H1 (cell line): Measurements from ENCODE around the gene SERINC4. TPM values are rescaled to one million over a fixed set of nuclear protein-coding genes. Genes with fewer than 3 reads are reported as not detected.
A peak's percentile ranks its signal among the peaks of the same experiment; 100 is the strongest.
"Not testable (repeated sequence)": the region's sequence is repeated elsewhere in the genome, so short reads cannot be mapped to it uniquely, and the experiment has no call there.

Experiments used
- CTCF ChIA-PET: fragments of 300-600 bp; sonication (Branson Sonifier 250); formaldehyde crosslinking; loops from one replicate; lab custom pipeline; 2021; ENCODE audit not compliant: partially characterized antibody; lab: Charles Lee
- POLR2A ChIA-PET: fragments of 300-600 bp; sonication (Branson Sonifier 250); formaldehyde crosslinking; loops from one replicate; lab custom pipeline; 2021; ENCODE audit warnings: inconsistent platforms; ENCODE audit not compliant: partially characterized antibody; lab: Charles Lee
- DNase-seq, 2 experiments: peaks; one replicate each; pipeline versions ENCODE4 v3.0.0 to v3.0.0-alpha.2; 2010 to 2022; ENCODE audit warnings: low spot score in 2 of 2, low read depth in 1 of 2, mixed read lengths in 1 of 2
- FAIRE-seq: peaks from 2 replicates; lab custom pipeline; 2011; peaks lifted over from hg19 to GRCh38; lab: Jason Lieb, UNC
- H2AFZ ChIP-seq: 2 replicates; pipeline ENCODE4 v1.8.1; 2012; ENCODE audit warnings: low read length, inconsistent platforms
- H2AK5ac ChIP-seq: 2 replicates; pipeline ENCODE4 v1.6.1; 2013; ENCODE audit warnings: low read depth, low read length
- H2BK120ac ChIP-seq: replicated peaks from 2 replicates; pipeline ENCODE3; 2013; ENCODE audit warnings: low read depth, low read length, inconsistent platforms
- H2BK12ac ChIP-seq: 2 replicates; pipeline ENCODE4 v1.6.1; 2013; ENCODE audit warnings: low read depth, low read length
- H2BK15ac ChIP-seq: 2 replicates; pipeline ENCODE4 v1.6.1; 2013; ENCODE audit warnings: low read length
- H2BK20ac ChIP-seq: 2 replicates; pipeline ENCODE4 v1.6.1; 2013; ENCODE audit warnings: low read length
- H2BK5ac ChIP-seq: 2 replicates; pipeline ENCODE4 v1.6.1; 2013; ENCODE audit warnings: low read depth, low read length
- H3K14ac ChIP-seq: 2 replicates; pipeline ENCODE4 v1.6.1; 2013; ENCODE audit warnings: inconsistent platforms; ENCODE audit not compliant: insufficient read length
- H3K18ac ChIP-seq: 2 replicates; pipeline ENCODE4 v1.6.1; 2013; ENCODE audit warnings: low read length; ENCODE audit errors: extremely low read depth
- H3K23ac ChIP-seq: 2 replicates; pipeline ENCODE4 v1.6.1; 2013; ENCODE audit warnings: inconsistent platforms; ENCODE audit not compliant: insufficient read length
- H3K23me2 ChIP-seq: 2 replicates; pipeline ENCODE4 v1.6.1; 2013; ENCODE audit warnings: low read depth, low read length
- H3K27ac ChIP-seq: 2 replicates; pipeline ENCODE4 v1.6.1; 2011; ENCODE audit warnings: low read depth, low read length, inconsistent platforms
- H3K27me3 ChIP-seq, 4 experiments: replicated peaks in 1 of 4; 1 replicate in 1 of 4; 2 replicates in 3 of 4; pipeline versions ENCODE4 v1.6.1 to v1.8.1; 2011 to 2013; ENCODE audit warnings: low read length in 3 of 4, mild to moderate bottlenecking in 3 of 4, inconsistent platforms in 2 of 4, mixed read lengths in 2 of 4, moderate library complexity in 1 of 4; ENCODE audit not compliant: control insufficient read depth in 3 of 4, insufficient read depth in 3 of 4; ENCODE audit errors: extremely low read depth in 1 of 4
- H3K36me3 ChIP-seq, 4 experiments: 2 replicates each; pipeline versions ENCODE4 v1.6.1 to v1.8.1; 2011 to 2013; ENCODE audit warnings: mild to moderate bottlenecking in 4 of 4, low read length in 3 of 4, moderate library complexity in 2 of 4, control low read depth in 1 of 4, inconsistent platforms in 1 of 4; ENCODE audit not compliant: insufficient read depth in 4 of 4, control insufficient read depth in 2 of 4
- H3K4ac ChIP-seq: replicated peaks from 2 replicates; pipeline ENCODE3; 2013; ENCODE audit warnings: low read length, low read depth, mixed read lengths, inconsistent platforms; ENCODE audit not compliant: insufficient read length
- H3K4me1 ChIP-seq, 4 experiments: replicated peaks in 1 of 4; 1 replicate in 1 of 4; 2 replicates in 3 of 4; pipeline versions ENCODE4 v1.6.1 to v1.8.1; 2011 to 2013; ENCODE audit warnings: low read length in 3 of 4, inconsistent platforms in 2 of 4, mixed read lengths in 1 of 4; ENCODE audit not compliant: insufficient read depth in 4 of 4, control insufficient read depth in 3 of 4
- H3K4me2 ChIP-seq, 2 experiments: 2 replicates each; pipeline versions ENCODE4 v1.6.1 to v1.8.1; 2011 to 2013; ENCODE audit warnings: low read depth in 2 of 2, low read length in 2 of 2, control low read depth in 1 of 2, inconsistent platforms in 1 of 2, mild to moderate bottlenecking in 1 of 2; ENCODE audit not compliant: insufficient read depth in 1 of 2
- H3K4me3 ChIP-seq, 4 experiments: fragments of 200-600, 300-600 bp in 1 of 4; sonication (generic), shearing (Covaris generic), sonication (Bioruptor Twin) in 1 of 4; 2 replicates each; pipeline versions ENCODE4 v1.5.1 to v1.8.1; 2011 to 2016; ENCODE audit warnings: low read length in 4 of 4, low read depth in 3 of 4, control low read depth in 2 of 4, inconsistent platforms in 2 of 4, mild to moderate bottlenecking in 2 of 4, mixed read lengths in 1 of 4, moderate library complexity in 1 of 4; ENCODE audit not compliant: insufficient read depth in 2 of 4; ENCODE audit errors: extremely low read depth in 1 of 4
- H3K56ac ChIP-seq: replicated peaks from 2 replicates; pipeline ENCODE3; 2013; ENCODE audit warnings: low read depth, mild to moderate bottlenecking, mixed read lengths, low read length, inconsistent platforms; ENCODE audit not compliant: insufficient read length
- H3K79me1 ChIP-seq: 2 replicates; pipeline ENCODE4 v1.6.1; 2013; ENCODE audit warnings: low read depth, low read length, control low read depth
- H3K79me2 ChIP-seq, 2 experiments: 2 replicates each; pipeline versions ENCODE4 v1.6.1 to v1.8.1; 2012 to 2013; ENCODE audit warnings: low read length in 2 of 2, mild to moderate bottlenecking in 2 of 2, inconsistent platforms in 1 of 2; ENCODE audit not compliant: insufficient read depth in 2 of 2, control insufficient read depth in 1 of 2
- H3K9ac ChIP-seq, 4 experiments: replicated peaks in 1 of 4; 1 replicate in 1 of 4; 2 replicates in 3 of 4; pipeline versions ENCODE4 v1.6.1 to v1.8.1; 2011 to 2013; ENCODE audit warnings: low read depth in 3 of 4, low read length in 3 of 4, control low read depth in 2 of 4, mild to moderate bottlenecking in 2 of 4, moderate library complexity in 2 of 4, inconsistent platforms in 1 of 4; ENCODE audit errors: extremely low read depth in 1 of 4
- H3K9me3 ChIP-seq, 2 experiments: 2 replicates each; pipeline versions ENCODE4 v1.6.1 to v1.8.1; 2012 to 2013; ENCODE audit warnings: mild to moderate bottlenecking in 2 of 2, moderate library complexity in 2 of 2, control low read depth in 1 of 2, inconsistent platforms in 1 of 2, low read depth in 1 of 2, low read length in 1 of 2, mixed read lengths in 1 of 2; ENCODE audit not compliant: insufficient read depth in 2 of 2
- H4K20me1 ChIP-seq, 2 experiments: replicated peaks in 1 of 2; 2 replicates each; pipeline versions ENCODE3 to v1.8.1; 2011 to 2013; ENCODE audit warnings: inconsistent platforms in 2 of 2, low read length in 2 of 2, mild to moderate bottlenecking in 1 of 2; ENCODE audit not compliant: insufficient read depth in 2 of 2, control insufficient read depth in 1 of 2
- H4K5ac ChIP-seq: 2 replicates; pipeline ENCODE4 v1.6.1; 2013; ENCODE audit warnings: low read length, low read depth, mixed read lengths, inconsistent platforms; ENCODE audit not compliant: insufficient read length
- H4K8ac ChIP-seq: 2 replicates; pipeline ENCODE4 v1.8.0; 2013; ENCODE audit warnings: mild to moderate bottlenecking, moderate library complexity, low read length, inconsistent platforms; ENCODE audit not compliant: insufficient read depth; ENCODE audit errors: extremely low read depth
- H4K91ac ChIP-seq: replicated peaks from 2 replicates; pipeline ENCODE3; 2013; ENCODE audit warnings: low read length, mixed read lengths, inconsistent platforms; ENCODE audit not compliant: insufficient read length
- GTF2F1 ChIP-seq: IDR thresholded peaks from 2 replicates; pipeline ENCODE4 v1.6.1; 2012; ENCODE audit warnings: low read depth, low read length, improper control_type of control experiment, borderline replicate concordance
- WGBS, 2 experiments: shearing (Covaris generic) in 1 of 2; methylation state at CpG; one replicate each; pipeline versions ENCODE4 v1.1.6 to v1.1.7; 2013 to 2015; ENCODE audit warnings: low lambda C conversion rate in 2 of 2, mixed read lengths in 2 of 2, inconsistent platforms in 1 of 2, low coverage in 1 of 2, missing lambda C conversion rate in 1 of 2; ENCODE audit not compliant: insufficient replicate concordance in 2 of 2, insufficient coverage in 1 of 2, insufficient read length in 1 of 2; ENCODE audit errors: extremely low coverage in 1 of 2, missing lambda C conversion rate in 1 of 2; 5-methylcytosine and 5-hydroxymethylcytosine counted together
- polyA plus RNA-seq, 7 experiments: library from polyadenylated mRNA; depleted of rRNA in 3 of 7; stranded (reverse) in 5 of 7; unstranded in 2 of 7; fragments of >200 nt in 5 of 7; fragments of 200-250 nt in 2 of 7; gene quantifications; 1 replicate in 5 of 7; 2 replicates in 1 of 7; 4 replicates in 1 of 7; pipeline versions ENCODE4 v1.2.1 to v1.2.3, GENCODE V29; 2011 to 2013; ENCODE audit warnings: missing spikeins in 2 of 7, mixed read lengths in 2 of 7
- total RNA-seq: library from RNA; stranded (reverse); fragmentation: NEBNext Ultra II Directional; extraction: Animal tissue kit (Norgen Biotek cat#: 25700); gene quantifications from 2 replicates; pipeline ENCODE4 v1.2.1, GENCODE V29; 2021

SERINC4 gene
- total and polyA plus RNA-seq, 2 of the 8 experiments (the other 6 are each of a cell fraction or from before 2014, with no cell fraction given): 0.08 TPM; not detected in 1

DNA sequence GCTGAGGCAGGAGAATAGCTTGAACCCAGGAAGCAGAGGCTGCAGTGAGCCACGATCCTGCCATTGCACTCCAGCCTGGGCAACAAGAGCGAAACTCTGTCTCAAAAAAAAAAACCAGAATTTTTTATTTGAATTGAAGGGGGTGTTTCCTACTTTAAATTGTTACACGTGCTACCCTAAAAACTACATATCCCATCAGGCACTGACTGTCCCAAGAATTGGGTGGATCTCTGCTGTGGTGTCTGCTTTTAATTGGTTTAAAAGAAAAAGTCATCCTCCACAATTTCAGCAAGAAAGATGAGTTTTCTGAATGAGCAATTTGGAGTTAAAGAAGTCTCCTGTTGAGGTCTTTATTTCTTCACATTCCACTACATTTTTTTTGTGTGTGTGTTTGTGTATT is 51.6 kb downstream of the SERINC4 start (continued):
- no peak for TF ChIP-seq GTF2F1
- TF ChIP-seq, all 59 proteins: peak for 0

DNA sequence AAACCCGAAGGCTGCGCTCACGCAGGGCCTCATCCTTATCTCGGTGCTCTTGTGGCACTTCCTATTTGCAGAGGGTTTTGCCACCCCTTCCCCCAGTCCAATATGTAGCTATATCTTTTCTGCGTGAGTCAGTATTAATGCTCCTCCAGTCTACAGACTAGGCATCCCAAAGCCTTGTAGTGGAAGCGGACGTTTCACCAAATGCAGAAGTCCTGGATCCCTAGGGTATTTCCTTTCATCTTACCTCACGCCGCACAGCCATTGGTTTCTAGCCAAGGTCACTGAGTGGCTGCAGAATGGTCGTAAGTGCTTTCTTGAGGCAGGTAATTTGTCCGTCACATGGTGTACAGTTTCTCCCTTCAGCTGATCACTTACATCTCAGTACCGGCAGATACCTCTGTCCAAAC is 53.1 kb downstream of the SERINC4 start:
- H3K4ac ChIP-seq, H2BK20ac ChIP-seq, H3K79me1 ChIP-seq, H2AFZ ChIP-seq, H3K14ac ChIP-seq, H3K27me3 ChIP-seq, H3K9me3 ChIP-seq, H2BK15ac ChIP-seq, H4K91ac ChIP-seq, H2AK5ac ChIP-seq, H3K36me3 ChIP-seq, DNase-seq, H3K18ac ChIP-seq, H3K23me2 ChIP-seq, H4K8ac ChIP-seq, H3K4me1 ChIP-seq, H2BK12ac ChIP-seq, CTCF ChIA-PET, H3K23ac ChIP-seq, H2BK120ac ChIP-seq: not testable (repeated sequence)
- Histone ChIP-seq H4K5ac (peak overlapping the region; percentile 90), H2BK5ac (peak overlapping the region; percentile 75), H3K56ac (peak overlapping the region; percentile 77), H3K4me3 (peak overlapping the region; percentile 81 to 92 (median 88)), H3K79me2 (peaks cover 7 to 53% of the 10 kb centered on the region in 2 experiments), H3K27ac (peak overlapping the region; percentile 94), H3K9ac (peak overlapping the region; percentile 83 to 95 (median 90)), H4K20me1 (peaks cover 7 to 13% of the 10 kb centered on the region in 2 experiments), H3K4me2 (peak overlapping the region; percentile 61 to 73)
- POLR2A ChIA-PET: interaction anchor here (1.0 to 2.1 kb wide), 6 partner anchors 9 to 254 kb away, joined by 3 to 8 read pairs (median 5); partner anchors contain the start of genes HYPK, SERINC4 and TP53BP1
- WGBS, 2 experiments: 4% methylated on average over 12 of the region's 12 CpGs; no CpG with 5 or more reads in 1 of the 2 experiments
- peak; percentile 32 for FAIRE-seq
